NOMO-1 treated with dmso at 0.1 percent for 144 hours (cell line): ENCODE measurements around the gene ACVR1C.

ENCODE experiments used
- DNase-seq: peaks from one replicate; lab custom pipeline; 2025; ENCODE audit not compliant: unreplicated experiment; lab: John Stamatoyannopoulos, UW

The ACVR1C gene

DNA sequence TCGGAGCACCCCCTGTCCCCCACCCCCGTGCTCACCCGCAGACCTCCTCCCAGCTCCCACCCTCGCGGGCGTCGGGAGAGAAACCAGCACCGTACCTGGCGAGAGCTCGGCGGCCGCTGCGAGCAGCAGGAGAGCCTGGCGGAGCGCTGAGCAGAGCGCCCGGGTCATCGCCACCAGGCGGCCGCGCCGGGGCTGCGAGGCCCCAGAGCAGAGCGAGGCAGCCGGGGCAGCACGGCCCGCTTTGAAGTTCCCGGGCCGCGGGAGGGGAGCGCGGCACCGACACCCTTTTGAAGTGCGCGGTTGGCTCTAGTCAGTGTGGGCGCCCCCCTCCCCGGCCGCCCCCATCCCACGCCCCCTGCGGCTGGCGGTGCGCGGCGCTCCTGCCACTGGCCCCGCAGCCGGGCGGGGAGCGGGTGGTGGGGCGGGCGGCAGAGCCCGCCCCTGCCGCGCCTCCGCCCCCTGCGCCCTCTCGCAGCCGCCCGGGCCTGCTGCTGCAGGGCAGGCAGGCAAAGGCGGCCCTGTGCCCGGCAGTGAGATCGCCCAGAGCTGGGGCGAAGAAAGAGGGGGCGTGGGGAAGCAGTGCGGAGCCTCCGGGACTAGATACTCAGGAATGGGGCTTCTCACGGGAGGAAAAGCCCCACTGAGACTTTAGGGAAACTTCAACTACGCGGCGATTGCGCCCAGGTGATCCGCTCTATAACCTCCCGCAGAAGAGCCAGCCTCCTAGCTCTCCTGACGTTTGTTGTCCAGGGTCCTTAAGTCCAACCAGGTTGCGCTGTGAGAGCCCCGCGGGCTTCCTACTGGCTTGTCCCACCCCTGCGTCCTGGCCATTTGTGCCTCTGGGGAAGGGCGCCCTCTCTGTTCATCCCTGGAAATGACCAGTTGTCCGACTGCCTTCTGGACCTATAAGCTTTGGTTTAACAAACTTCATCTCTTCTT is at the start of gene ACVR1C:
Gene ACVR1C, minus strand, starts transcription at position 388 of the 939 bp plus-strand sequence. Its CDS starts 220 bp downstream, at position 168.
- DNase-seq = peak; percentile 48

DNA sequence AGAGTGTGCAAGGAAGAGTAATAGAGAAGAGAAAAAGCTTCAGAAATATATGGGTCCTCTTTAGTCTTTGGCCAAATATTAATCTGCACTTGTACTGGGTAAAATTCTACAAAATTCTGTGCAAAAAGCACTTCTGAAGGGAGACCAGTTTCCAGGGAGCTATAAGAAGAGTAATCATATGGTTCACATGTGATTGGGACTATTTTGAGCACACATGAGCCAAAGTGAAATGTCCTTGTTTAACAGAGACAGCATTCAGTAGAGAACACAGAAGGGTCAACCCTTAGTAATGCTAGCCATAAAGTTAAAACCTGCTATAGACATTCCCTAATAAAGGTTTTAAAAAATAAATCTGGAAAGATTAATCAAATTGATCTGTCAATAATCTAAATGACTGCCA is 49.3 kb upstream of the ACVR1C start:
- DNase-seq = no peak

DNA sequence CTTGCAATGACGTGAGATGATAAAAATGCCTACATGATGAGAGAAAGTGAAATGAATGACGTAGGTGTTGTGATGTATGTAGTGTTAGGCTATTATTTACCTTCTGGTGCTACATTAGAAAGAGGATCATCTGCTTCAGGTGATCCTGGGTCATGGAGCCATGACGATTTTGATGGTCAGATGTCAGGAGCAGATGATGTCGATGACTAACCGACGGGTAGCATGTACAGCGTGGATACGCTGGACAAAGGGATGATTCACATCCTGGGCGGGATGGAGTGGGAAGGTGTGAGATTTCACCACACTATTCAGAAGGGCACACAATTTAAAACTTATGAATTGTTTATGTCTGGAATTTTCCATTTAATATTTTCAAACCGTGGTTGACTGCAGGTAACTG is 43.5 kb upstream of the ACVR1C start:
- DNase-seq = no peak

DNA sequence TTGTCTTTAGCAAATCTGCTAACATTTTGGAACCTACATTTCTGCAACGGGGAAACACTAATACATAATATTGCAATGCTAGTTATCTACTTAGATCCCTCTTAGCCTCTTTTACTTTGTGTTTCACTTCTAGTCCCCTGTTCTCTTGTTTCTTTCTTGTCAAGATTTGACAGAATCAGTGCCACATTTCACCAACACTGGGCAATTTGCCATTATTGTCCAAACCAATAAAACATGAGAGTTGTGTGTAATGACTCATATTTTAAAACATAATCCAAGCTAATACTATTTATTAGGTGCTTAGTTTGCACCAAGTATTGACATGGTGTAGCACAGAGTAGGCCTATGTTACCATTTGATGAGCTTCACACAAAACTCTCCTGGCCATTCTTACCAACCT is 33.7 kb upstream of the ACVR1C start:
- no peak for DNase-seq

DNA sequence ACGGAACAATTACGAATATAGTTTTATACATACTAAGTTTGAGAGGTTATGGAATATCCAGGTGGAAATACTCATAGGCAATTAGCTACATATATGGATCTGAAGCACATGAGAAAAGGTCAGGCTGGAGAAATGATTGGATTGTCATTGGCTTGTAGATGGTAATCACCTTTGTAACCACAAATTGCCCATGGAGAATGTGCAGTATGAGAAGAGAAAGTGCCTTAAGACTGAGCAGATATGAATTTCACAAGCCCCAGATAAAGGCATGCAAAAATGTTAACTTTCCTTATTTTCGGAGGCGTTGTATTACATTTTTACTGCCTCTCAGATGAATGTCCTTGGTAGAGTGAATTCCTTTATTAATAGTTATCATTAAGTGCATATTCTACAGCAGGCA is 33.1 kb upstream of the ACVR1C start:
- DNase-seq = no peak

DNA sequence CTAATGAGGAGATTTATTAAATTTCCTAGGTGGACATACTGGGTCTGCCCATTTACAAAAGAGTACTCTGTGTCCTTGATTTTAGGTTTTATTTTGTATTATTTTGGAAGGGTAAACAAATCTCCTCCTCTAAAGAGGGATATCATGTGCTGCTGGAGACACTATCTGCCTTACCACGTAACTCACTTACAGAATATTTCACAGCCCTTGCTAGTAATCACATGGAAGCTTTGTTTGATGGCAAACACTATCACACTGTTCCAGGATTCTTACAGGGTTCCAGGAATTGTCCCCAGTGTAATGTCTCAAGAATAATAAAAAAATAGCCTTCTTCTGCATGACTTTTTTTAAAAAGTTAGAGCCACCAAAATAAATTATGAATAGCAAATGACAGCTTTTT is 29.2 kb upstream of the ACVR1C start:
- no peak for DNase-seq

DNA sequence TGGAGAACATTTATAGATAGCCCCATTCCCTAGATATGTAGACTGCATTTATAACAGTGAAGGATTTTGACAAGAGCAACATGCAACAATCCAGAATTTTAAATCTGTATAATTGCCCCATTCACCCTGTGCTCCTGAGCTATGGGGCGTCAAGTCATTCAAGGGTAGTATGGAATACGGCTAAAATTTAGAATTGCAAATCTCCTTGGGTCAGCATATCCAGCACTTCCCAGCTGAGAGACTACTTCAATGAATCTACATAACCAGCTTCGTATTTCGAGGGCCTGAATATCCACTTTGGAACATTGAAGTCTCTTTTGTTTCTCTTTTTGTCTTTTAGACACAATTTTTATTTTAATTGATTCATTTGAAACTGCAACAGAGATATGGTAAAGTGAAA is 28.4 kb upstream of the ACVR1C start:
- no peak for DNase-seq

DNA sequence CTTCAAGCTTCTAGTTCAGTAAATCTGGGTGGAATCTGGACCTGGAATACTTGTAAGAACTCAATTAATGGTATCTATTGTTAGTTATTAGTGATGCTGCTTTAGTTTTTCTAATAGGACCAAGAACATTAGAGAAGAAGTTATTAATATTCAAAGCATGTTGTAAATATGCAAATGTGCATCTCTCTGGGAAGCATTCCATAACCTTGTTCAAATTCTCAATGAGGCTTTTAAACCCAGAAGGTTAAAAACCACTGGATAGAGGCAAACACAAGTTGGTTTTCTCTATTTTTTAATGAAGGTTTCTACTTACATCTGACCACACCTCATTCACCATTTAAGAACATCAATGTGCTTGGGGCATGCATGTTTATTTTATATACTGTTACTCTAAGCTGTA is 16.1 kb upstream of the ACVR1C start:
- DNase-seq = no peak

DNA sequence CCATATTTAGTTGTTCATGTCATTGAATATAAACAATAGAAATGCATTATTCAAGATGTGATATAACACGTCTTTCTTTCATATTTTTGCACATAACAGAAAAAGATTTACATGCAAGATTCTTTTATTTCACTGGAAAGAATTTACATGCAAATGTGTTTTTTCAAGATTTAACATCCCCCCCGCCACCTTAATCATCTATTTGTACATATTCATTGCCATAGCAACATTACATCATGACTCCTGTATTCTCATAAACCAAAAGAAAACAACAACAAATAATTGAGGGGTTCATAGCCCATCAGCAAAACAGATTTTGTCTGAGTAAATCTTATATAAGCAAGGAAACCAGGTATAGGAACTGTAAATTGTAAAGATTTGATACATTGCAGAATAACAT is 3.2 kb upstream of the ACVR1C start:
- no peak for DNase-seq

DNA sequence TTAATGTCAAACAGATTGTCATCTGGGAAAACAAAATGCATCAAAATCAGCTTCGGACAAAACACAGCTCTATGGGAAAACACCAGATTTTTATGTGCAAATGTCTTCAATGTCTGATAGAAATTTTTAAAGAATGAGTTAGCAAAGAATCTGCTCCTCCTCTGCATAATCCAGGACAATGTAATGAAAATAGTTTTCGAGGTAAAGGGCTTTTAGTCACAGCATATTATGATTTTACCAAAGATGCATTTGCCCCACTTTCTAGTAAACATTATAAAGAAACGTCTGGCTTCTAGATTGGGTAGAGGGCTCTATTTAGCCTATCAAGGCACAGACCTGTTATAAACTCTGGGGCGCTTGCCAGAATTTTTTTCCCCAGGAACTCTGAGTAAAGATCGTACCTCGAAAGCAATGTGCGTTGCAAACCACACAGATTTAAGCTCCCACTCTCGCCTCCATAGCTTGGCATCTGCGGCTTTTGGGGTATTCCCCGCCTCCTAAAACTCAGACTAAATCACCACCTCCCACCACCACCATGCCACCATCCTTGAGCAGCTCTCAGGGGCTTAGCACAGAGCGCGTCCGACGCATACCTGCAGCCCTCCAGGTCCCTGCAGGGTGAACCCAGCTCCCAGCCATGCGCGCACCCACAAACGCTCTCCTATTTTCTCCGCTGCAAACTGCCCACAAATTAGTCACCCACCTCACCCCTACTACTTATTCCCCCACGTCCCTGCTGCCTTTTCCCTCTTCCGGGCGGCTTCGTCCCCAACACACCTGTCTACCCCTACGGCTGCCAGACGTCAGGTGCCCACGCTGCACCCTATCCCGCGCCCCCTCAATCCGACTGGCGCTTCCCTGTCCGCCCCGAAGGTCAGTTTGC is 829 bp downstream of the ACVR1C start:
- no peak for DNase-seq

DNA sequence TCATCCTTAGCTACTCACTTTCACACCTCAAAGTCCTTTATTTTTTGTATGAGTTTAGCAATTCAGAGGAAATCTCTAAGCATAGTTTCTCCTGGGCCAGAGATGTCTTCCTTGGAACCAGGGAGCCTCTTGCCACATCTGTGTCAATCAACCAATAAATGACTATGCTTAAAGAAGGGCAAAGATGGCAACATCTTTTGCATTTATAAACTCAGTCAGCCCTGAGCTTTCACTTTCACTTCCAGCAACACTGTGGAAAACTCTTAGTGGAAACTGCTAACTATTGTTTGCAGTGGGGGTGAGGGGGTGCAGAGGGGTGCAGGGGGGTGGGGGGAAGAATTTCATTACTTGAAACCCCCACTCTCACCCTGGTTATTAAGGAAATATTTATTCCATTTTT is 3.4 kb downstream of the ACVR1C start:
- no peak for DNase-seq

DNA sequence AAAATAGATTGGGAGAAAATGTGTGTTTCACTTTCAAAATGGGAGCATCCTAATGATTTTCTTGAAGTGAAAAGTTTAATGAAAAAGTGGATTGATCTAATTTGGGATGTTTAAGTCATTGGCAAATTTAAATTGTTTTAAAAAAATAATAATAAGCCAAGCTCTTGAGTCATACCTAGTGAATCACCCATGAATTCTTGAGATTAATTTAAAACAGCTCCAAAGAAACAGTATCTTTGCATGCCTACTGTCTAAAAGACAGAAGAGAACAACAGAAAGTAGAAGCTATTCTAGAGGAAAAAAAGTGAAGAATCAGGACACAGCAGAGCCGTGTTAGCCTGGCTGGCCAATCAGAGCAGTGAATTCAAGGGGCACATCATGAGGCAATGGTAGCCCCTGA is 7.7 kb downstream of the ACVR1C start:
- DNase-seq = no peak

DNA sequence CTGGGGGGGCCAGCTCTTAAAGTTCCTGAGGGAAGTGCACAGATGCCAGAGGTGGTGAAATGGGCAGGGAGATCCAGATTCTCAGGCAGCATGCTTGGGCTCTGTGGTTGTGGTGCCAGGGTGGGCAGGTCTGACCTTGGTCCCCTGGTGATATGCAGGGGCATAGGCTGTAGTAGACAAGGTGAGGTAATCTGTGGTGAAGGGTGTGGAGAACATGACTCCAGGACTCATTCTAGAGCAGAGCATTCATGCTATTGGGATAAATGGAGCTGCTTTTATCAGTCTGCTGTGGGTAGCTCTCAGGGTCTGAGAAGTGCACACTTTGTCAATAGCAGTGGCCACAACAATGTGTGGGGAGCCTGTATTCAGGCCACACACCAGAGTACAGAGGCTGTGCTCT is 16.9 kb downstream of the ACVR1C start:
- no peak for DNase-seq

DNA sequence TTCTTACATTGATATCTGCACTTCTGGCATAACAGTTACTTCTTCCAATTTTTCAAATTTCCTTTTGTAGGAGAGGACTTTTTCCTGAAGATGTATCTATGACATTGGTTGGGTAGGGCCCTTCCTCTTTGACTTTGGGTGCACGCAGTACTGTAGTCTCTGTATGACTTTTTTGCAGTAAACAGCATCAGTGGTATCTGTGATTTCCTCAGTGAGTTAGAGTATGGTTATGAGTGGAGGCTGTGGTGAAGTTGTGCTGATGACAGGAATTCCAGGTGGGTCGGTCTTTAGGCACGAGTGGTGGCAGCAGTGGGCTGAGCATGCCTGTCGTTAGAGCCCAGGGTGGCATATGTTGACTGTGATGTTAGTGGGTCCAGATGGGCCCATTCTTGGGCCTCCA is 17.6 kb downstream of the ACVR1C start:
- DNase-seq = no peak

DNA sequence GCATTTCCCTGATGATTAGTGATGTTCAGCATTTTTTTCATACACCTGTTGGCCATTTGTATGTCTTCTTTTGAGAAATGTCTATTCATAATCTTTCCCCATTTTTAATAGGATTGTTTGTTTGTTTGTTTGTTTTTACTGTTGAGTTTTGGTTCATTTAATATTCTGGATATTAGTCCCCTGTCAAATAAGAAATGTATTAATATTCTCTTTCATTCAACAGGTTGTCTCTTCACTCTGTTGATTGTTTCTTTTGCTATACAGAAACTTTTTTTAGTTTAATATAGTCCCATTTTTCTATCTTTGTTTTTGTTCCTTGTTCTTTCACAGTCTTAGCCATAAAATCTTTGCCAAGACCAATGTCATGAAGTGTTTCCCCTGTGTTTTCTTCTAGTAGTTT is 22.1 kb downstream of the ACVR1C start:
- no peak for DNase-seq

DNA sequence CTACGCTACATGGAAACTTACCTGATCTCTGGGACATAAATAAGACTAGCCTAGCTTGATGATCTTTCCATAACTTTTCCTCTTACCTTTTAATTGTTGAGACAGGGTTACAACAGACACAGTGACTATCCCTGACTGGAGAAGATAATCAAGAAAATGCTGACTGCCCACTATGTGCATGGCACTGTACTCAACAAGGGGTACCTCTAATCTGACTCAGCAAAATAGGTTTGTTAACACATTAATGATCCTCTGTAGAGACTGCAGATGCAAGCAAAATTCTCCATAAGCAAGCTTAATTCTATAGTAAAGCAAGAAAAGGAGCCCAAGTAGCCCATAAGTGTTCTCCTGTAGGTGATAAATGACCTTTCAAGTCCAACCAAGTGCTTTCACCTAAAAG is 25.5 kb downstream of the ACVR1C start:
- no peak for DNase-seq

DNA sequence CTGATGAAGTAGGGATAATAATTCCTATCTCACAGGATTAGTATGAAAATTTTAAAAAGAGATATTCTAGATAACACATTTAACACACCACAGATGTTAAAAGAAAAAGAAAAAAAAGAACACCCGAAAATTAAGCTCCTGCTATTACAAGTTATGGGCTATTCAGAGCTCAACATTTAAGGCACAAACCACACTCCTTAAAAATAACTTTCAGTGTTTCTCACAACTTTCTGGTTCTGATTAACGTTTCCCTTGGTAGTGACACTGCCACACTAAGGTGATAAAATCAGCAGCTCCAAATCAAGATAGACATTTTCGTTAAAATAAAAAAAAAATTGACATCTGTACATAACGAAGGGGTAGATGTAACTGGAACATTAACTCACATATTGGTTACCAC is 26.9 kb downstream of the ACVR1C start:
- no peak for DNase-seq

DNA sequence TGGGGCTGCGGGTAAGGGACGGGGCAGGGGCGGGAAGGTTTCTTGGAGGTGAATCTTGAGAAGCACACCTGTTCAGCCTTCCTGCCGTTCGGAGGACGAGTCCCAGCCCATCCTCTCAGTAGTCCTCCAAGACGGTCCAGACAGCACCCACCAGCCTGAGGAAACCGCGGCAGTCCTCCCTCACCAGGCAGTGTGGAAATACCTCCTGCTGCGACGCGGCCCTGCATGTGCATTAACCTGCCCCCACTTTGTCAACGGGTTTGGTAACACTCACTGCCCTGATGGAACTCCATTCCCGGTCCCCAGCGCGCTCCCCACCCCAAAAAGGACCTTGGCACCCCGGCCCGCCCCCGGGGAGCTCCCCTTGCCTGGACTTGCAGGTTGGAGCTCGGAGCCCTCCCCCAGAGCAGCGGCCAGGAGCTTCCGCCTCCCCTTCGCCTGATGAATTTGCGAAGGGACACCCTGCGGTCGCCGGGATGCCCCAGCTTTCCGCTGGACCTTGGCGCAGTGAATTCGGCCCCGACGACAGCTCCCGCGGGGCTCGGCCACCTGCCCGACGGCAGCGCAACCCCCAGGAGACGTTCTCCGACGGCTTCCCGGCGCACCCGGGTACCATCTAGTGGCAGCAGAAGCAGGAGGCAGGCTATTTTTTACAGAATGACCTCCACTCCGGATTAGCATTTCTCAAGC is 31.5 kb downstream of the ACVR1C start:
- DNase-seq = no peak

DNA sequence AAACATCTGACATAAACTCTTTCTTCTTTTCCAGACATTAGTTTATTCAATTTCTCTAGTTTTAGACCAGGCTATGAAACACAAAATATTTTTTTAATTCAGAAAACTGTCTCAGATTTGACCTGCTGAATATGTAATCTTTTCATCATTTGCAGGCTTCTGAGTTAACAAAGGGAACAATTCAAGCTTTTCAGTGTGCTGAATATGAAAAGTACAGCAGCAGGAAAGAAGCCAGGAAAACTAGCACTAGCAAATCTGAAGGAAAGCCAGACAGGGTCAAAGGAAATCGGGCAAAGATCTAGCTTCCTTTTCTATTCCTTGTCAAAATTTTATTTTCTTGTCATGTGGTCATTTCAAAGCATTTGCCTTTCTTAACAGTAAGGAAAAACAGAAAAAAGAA is 35.3 kb downstream of the ACVR1C start:
- no peak for DNase-seq

DNA sequence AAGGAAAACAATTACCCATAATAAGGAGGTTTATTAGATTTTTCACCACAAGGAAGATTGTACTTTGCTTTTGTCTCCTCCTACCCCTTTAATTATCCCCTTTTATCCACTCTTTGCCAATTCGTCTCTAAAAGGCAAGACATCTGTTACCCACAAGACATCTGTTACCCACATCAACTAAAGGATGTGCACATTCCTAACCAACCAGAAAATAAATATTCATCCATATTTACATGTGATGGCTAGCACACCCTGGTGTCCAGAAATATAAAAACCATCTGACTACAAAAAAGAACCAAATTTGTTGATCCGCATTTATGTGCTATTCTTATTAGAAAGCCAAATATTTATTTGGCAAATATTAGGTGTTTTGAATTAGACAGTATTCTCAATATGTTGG is 35.7 kb downstream of the ACVR1C start:
- DNase-seq = no peak

DNA sequence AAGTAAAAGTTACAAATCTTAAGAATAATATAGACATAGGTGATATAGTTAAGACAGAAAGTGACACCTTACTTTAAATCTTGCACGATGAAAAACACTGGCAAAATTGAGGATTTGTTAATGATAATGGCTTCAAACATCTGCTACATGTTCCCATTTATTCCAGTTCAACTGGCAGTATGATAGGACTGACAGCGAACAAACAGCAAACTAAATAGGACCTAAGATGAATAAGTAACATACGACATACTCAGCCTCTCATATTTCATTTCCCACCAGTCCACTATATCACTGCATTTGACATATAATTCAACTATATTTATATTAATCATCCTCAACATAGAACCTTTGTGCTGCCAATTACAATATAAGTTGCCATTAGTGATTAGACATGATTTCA is 36.3 kb downstream of the ACVR1C start:
- DNase-seq = no peak
